Measurements from ENCODE around the gene PCNT. TPM values are rescaled to one million over a fixed set of nuclear protein-coding genes. Genes with fewer than 3 reads are reported as not detected.
A peak's percentile ranks its signal among the peaks of the same experiment; 100 is the strongest.

Gene PCNT
- total and polyA plus RNA-seq, 7 donors = 99.4 to 642 (median 248) TPM

GRCh38 chr21:46363698-46364097 lies 39.7 kb downstream of the PCNT start:
- no peak overlapping the region for H3K4me3 ChIP-seq
- 88 to 92% (median 89%) methylated on average over 16 of the region's 16 CpGs for WGBS, 3 donors
- H3K27ac ChIP-seq = no peak overlapping the region
- H3K27me3 ChIP-seq (ENCODE audit: insufficient read depth in 3 of 3, low read length in 2 of 3) = no peaks in the 10 kb centered on the region
- DNase-seq = peak in 1 of 2 donors; percentile 51
- no peak for TF ChIP-seq CTCF (IDR thresholded peaks at IDR 0.05)
- intact Hi-C loops (cut with DNase I) = no loop called here
- peaks cover 8 to 93% of the 10 kb centered on the region in 2 donors for H3K36me3 ChIP-seq (ENCODE audit: insufficient read depth in 1 of 2, low read depth in 1 of 2)
- ATAC-seq = peak in 1 of 4 donors; percentile 17
- H3K4me1 ChIP-seq = peaks cover 51% of the 10 kb centered on the region
- no peaks in the 10 kb centered on the region for H3K9me3 ChIP-seq

- DNase-seq (no peak), ATAC-seq (peak in 1 of 4 donors; percentile 8)
- peaks cover 58% of the 10 kb centered on the region for H3K4me1 ChIP-seq
- intact Hi-C loops (cut with DNase I) = no loop called here
- 88 to 91% (median 89%) methylated on average over 11 of the region's 11 CpGs for WGBS, 3 donors
- peaks cover 8 to 80% of the 10 kb centered on the region in 2 donors for H3K36me3 ChIP-seq (ENCODE audit: insufficient read depth in 1 of 2, low read depth in 1 of 2)
- no peaks in the 10 kb centered on the region for H3K9me3 ChIP-seq
- no peak overlapping the region for H3K4me3 ChIP-seq
- H3K27me3 ChIP-seq (ENCODE audit: insufficient read depth in 3 of 3, low read length in 2 of 3) = no peaks in the 10 kb centered on the region
- peak overlapping the region; percentile 3 for H3K27ac ChIP-seq
- TF ChIP-seq CTCF (IDR thresholded peaks at IDR 0.05) = no peak
Measured at GRCh38 chr21:46366091-46366490, 42.1 kb downstream of the PCNT start.

- Histone ChIP-seq H3K4me3 (no peak overlapping the region), H3K36me3 (ENCODE audit: insufficient read depth in 1 of 2, low read depth in 1 of 2) (peaks cover 8 to 78% of the 10 kb centered on the region in 2 donors), H3K27me3 (ENCODE audit: insufficient read depth in 3 of 3, low read length in 2 of 3) (no peaks in the 10 kb centered on the region), H3K4me1 (peaks cover 54% of the 10 kb centered on the region), H3K9me3 (no peaks in the 10 kb centered on the region), H3K27ac (no peak overlapping the region)
- no peak for ATAC-seq
- WGBS, 3 donors = 84 to 90% (median 85%) methylated on average over 19 of the region's 19 CpGs
- no peak for DNase-seq
- TF ChIP-seq CTCF (IDR thresholded peaks at IDR 0.05) = no peak
- intact Hi-C loops (cut with DNase I) = no loop called here
Measured at GRCh38 chr21:46366561-46366960, 42.6 kb downstream of the PCNT start.

GRCh38 chr21:46366966-46367365 lies 43.0 kb downstream of the PCNT start:
- WGBS, 3 donors = 92 to 96% (median 95%) methylated on average over 19 to 20 of the region's 20 CpGs
- peaks cover 8 to 78% of the 10 kb centered on the region in 2 donors for H3K36me3 ChIP-seq (ENCODE audit: insufficient read depth in 1 of 2, low read depth in 1 of 2)

More at GRCh38 chr21:46366966-46367365, 43.0 kb downstream of the PCNT start:
- no peak for ATAC-seq
- Histone ChIP-seq H3K27ac (no peak overlapping the region), H3K4me1 (peaks cover 50% of the 10 kb centered on the region), H3K4me3 (no peak overlapping the region), H3K27me3 (ENCODE audit: insufficient read depth in 3 of 3, low read length in 2 of 3) (no peaks in the 10 kb centered on the region), H3K9me3 (no peaks in the 10 kb centered on the region)
- intact Hi-C loops (cut with DNase I) = no loop called here
- DNase-seq = no peak
- TF ChIP-seq CTCF (IDR thresholded peaks at IDR 0.05) = no peak

All from psoas muscle (tissue), 8 donors.